Inflammatory macrophage (primary cell): ENCODE measurements around the gene COBL.

Experiments
- DNase-seq, 2 donors: peaks; one replicate each; pipeline ENCODE4 v3.0.0-alpha.2; 2020 to 2022

Gene COBL

GRCh38 chr7:51273360-51273759 lies 43.2 kb downstream of the COBL start:
- no peak for DNase-seq

- DNase-seq = no peak
Measured at GRCh38 chr7:51270965-51271364, 45.6 kb downstream of the COBL start.

- DNase-seq = no peak
Measured at GRCh38 chr7:51269911-51270310, 46.7 kb downstream of the COBL start.

- DNase-seq = no peak
Measured at GRCh38 chr7:51269321-51269720, 47.3 kb downstream of the COBL start.

GRCh38 chr7:51268859-51269258 lies 47.8 kb downstream of the COBL start:
- DNase-seq = no peak

GRCh38 chr7:51267169-51267568 lies 49.4 kb downstream of the COBL start:
- no peak for DNase-seq

GRCh38 chr7:51265066-51265907 lies 51.3 kb downstream of the COBL start:
- no peak for DNase-seq

- DNase-seq = no peak
Measured at GRCh38 chr7:51263631-51264484, 52.8 kb downstream of the COBL start.

GRCh38 chr7:51262796-51263531 lies 53.6 kb downstream of the COBL start:
- DNase-seq = no peak

- no peak for DNase-seq
Measured at GRCh38 chr7:51261950-51262795, 54.4 kb downstream of the COBL start.

GRCh38 chr7:51261117-51261835 lies 55.3 kb downstream of the COBL start:
- DNase-seq = no peak

GRCh38 chr7:51260516-51260915 lies 56.1 kb downstream of the COBL start:
- DNase-seq = no peak

- no peak for DNase-seq
Measured at GRCh38 chr7:51259766-51260165, 56.8 kb downstream of the COBL start.

GRCh38 chr7:51256916-51257315 lies 59.7 kb downstream of the COBL start:
- no peak for DNase-seq

- DNase-seq = no peak
Measured at GRCh38 chr7:51256209-51256781, 60.3 kb downstream of the COBL start.

GRCh38 chr7:51255536-51256208 lies 60.9 kb downstream of the COBL start:
- DNase-seq = no peak

GRCh38 chr7:51255036-51255435 lies 61.6 kb downstream of the COBL start:
- peak in 1 of 2 donors; percentile 2 for DNase-seq

- DNase-seq = no peak
Measured at GRCh38 chr7:51253157-51253556, 63.5 kb downstream of the COBL start.

- no peak for DNase-seq
Measured at GRCh38 chr7:51251290-51251689, 65.3 kb downstream of the COBL start.

- DNase-seq = no peak
Measured at GRCh38 chr7:51250512-51250911, 66.1 kb downstream of the COBL start.
